Stomach (tissue), 4 donors: ENCODE results near the gene ZNF683.

Experiments used
- EP300 ChIP-seq: sonication (generic); formaldehyde crosslinking; IDR thresholded peaks from one replicate; pipeline ENCODE4 v1.6.1; 2017; ENCODE audit warnings: antibody characterized with exemption
- POLR2A ChIP-seq, 4 donors: fragments of 450-650 bp; IDR thresholded peaks; one replicate each; pipeline ENCODE4 v1.6.1; 2016; ENCODE audit warnings: antibody characterized with exemption in 4 of 4, control low read depth in 2 of 4, mild to moderate bottlenecking in 1 of 4, moderate library complexity in 1 of 4
- POLR2AphosphoS5 ChIP-seq, 3 donors: sonication (generic); formaldehyde crosslinking; IDR thresholded peaks; one replicate each; pipeline ENCODE4 v1.6.1; 2016; ENCODE audit warnings: antibody characterized with exemption in 3 of 3
- TF ChIP-seq, protein P1 (sequence below), 7 experiments: fragments of 450-650 bp in 4 of 7; fragments of 200-600 bp in 3 of 7; sonication (generic) in 3 of 7; IDR thresholded peaks; one replicate each; pipeline ENCODE4 v1.5.1; 2016 to 2019; ENCODE audit warnings: antibody characterized with exemption in 7 of 7, control low read depth in 2 of 7, mild to moderate bottlenecking in 1 of 7

DNA sequence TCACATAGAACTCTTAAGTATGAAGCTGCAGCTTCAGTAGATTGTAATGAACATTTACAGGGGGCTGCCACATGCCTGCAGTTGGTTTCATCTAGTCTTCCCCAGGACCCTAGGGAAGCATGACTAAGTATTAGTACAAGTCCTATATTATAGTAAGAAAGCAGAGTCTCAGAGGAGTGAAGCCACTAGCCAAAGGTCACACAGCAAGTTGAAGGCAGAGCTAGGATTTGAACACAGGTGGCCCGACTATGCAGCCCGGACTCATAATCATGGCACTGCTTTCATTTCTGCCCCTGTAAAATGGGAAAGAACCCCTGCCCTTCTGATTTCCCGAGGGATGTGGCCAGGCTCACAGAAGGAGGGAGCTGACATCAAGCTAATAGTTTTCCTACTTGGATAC, 10.2 kb downstream of the ZNF683 start:
- TF ChIP-seq POLR2AphosphoS5 (IDR thresholded peaks at IDR 0.05) (no peak), POLR2A (IDR thresholded peaks at IDR 0.05) (no peak), EP300 (no peak)
- TF ChIP-seq, protein P1, sequence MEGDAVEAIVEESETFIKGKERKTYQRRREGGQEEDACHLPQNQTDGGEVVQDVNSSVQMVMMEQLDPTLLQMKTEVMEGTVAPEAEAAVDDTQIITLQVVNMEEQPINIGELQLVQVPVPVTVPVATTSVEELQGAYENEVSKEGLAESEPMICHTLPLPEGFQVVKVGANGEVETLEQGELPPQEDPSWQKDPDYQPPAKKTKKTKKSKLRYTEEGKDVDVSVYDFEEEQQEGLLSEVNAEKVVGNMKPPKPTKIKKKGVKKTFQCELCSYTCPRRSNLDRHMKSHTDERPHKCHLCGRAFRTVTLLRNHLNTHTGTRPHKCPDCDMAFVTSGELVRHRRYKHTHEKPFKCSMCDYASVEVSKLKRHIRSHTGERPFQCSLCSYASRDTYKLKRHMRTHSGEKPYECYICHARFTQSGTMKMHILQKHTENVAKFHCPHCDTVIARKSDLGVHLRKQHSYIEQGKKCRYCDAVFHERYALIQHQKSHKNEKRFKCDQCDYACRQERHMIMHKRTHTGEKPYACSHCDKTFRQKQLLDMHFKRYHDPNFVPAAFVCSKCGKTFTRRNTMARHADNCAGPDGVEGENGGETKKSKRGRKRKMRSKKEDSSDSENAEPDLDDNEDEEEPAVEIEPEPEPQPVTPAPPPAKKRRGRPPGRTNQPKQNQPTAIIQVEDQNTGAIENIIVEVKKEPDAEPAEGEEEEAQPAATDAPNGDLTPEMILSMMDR (IDR thresholded peaks at IDR 0.05) = no peak
